Endothelial cell of umbilical vein (primary cell): ENCODE data around the gene DIPK1C.
"Not testable (repeated sequence)": the region's sequence is repeated elsewhere in the genome, so short reads cannot be mapped to it uniquely, and the experiment has no call there.

Experiments
- EZH2 ChIP-seq: IDR thresholded peaks from 2 replicates; pipeline ENCODE4 v1.6.1; 2012; ENCODE audit warnings: borderline replicate concordance, low read depth, mild to moderate bottlenecking, moderate library complexity, low read length, inconsistent platforms; ENCODE audit not compliant: severe bottlenecking
- FOS ChIP-seq: IDR thresholded peaks from 2 replicates; pipeline ENCODE4 v1.6.1; 2011; ENCODE audit warnings: mild to moderate bottlenecking, low read length, moderate library complexity, borderline replicate concordance; ENCODE audit not compliant: insufficient read depth
- GATA2 ChIP-seq: IDR thresholded peaks from 2 replicates; pipeline ENCODE4 v1.7.0; 2011; ENCODE audit warnings: low read depth, mild to moderate bottlenecking, moderate library complexity, mixed read lengths, low read length; ENCODE audit not compliant: insufficient read length, insufficient read depth
- JUN ChIP-seq: IDR thresholded peaks from 2 replicates; pipeline ENCODE4 v1.6.1; 2011; ENCODE audit warnings: borderline replicate concordance, low read depth; ENCODE audit not compliant: insufficient read length, insufficient read depth
- MAX ChIP-seq: IDR thresholded peaks from 2 replicates; pipeline ENCODE4 v1.6.1; 2011; ENCODE audit not compliant: insufficient read depth, insufficient read length
- MYC ChIP-seq: IDR thresholded peaks from one replicate; pipeline ENCODE4 v1.6.1; 2011; ENCODE audit warnings: mild to moderate bottlenecking, low read depth, low read length
- POLR2A ChIP-seq: IDR thresholded peaks from 2 replicates; pipeline ENCODE4 v1.6.1; 2012; ENCODE audit warnings: low read depth, mild to moderate bottlenecking, control low read depth, low read length
- POLR2AphosphoS5 ChIP-seq: IDR thresholded peaks from 2 replicates; pipeline ENCODE4 v1.6.1; 2012; ENCODE audit warnings: low read depth, mild to moderate bottlenecking, control low read depth, low read length, moderate library complexity; ENCODE audit not compliant: insufficient read depth
- TF ChIP-seq, protein P1 (sequence below), 2 donors: IDR thresholded peaks; 1 replicate in 1 of 2; 2 replicates in 1 of 2; pipeline ENCODE4 v1.5.1; 2011; ENCODE audit warnings: low read length in 2 of 2, mild to moderate bottlenecking in 2 of 2, moderate library complexity in 2 of 2, control low read depth in 1 of 2, inconsistent platforms in 1 of 2, low read depth in 1 of 2; ENCODE audit not compliant: insufficient read depth in 1 of 2; ENCODE audit errors: extremely low read depth in 1 of 2

GRCh38 chr18:74500774-74501173, 43.7 kb upstream of the DIPK1C start:
- TF ChIP-seq, protein P1, sequence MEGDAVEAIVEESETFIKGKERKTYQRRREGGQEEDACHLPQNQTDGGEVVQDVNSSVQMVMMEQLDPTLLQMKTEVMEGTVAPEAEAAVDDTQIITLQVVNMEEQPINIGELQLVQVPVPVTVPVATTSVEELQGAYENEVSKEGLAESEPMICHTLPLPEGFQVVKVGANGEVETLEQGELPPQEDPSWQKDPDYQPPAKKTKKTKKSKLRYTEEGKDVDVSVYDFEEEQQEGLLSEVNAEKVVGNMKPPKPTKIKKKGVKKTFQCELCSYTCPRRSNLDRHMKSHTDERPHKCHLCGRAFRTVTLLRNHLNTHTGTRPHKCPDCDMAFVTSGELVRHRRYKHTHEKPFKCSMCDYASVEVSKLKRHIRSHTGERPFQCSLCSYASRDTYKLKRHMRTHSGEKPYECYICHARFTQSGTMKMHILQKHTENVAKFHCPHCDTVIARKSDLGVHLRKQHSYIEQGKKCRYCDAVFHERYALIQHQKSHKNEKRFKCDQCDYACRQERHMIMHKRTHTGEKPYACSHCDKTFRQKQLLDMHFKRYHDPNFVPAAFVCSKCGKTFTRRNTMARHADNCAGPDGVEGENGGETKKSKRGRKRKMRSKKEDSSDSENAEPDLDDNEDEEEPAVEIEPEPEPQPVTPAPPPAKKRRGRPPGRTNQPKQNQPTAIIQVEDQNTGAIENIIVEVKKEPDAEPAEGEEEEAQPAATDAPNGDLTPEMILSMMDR (IDR thresholded peaks at IDR 0.05; ENCODE audit: extremely low read depth in 1 of 2, insufficient read depth in 1 of 2, low read depth in 1 of 2, low read length in 2 of 2) = not testable (repeated sequence)
- TF ChIP-seq EZH2, POLR2A, GATA2, POLR2AphosphoS5, MAX, MYC, FOS, JUN: not testable (repeated sequence)
